GM18519 (cell line): Measurements from ENCODE around the gene GATC.
A peak's percentile ranks its signal among the peaks of the same experiment; 100 is the strongest.
"Not testable (repeated sequence)": the region's sequence is repeated elsewhere in the genome, so short reads cannot be mapped to it uniquely, and the experiment has no call there.

Experiments used
- ATAC-seq: cut with Tn5 transposase; IDR thresholded peaks from one replicate; pipeline ENCODE4 v1.9.1; 2021; ENCODE audit warnings: mild to moderate bottlenecking, moderate library complexity; ENCODE audit not compliant: unreplicated experiment, low FRiP score

Gene GATC

DNA sequence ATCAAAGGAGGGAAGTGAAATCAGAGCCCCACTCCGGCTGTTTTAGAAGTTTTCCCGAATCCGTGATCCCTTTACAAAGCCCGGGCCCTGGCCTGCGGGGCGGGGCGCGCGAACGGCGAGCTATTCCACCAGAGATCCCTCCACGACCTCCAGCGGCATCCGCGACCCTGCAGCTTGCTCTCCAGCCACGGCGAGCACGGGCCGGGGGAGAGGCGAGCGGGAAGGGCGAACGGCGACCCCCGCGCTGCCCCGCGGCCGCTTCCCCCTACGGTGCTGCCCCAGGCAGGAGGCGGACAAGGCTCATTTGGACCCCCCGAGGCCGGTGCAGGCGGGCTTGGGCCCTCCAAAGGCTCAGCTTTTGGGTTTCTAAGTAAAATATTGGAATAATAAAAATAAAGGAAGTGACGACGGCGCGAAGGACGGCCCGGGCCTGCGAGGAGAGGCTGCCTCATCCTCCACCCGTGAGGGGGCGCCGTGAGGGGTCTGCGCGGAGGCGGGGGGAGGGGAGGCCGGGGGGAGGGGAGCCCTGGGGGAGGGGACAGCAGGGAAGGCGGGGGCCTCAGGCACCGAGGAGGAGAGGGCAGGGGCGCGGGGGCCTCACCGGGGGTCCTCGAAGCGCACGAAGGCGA, 22.7 kb downstream of the GATC start:
- ATAC-seq, result no peak

DNA sequence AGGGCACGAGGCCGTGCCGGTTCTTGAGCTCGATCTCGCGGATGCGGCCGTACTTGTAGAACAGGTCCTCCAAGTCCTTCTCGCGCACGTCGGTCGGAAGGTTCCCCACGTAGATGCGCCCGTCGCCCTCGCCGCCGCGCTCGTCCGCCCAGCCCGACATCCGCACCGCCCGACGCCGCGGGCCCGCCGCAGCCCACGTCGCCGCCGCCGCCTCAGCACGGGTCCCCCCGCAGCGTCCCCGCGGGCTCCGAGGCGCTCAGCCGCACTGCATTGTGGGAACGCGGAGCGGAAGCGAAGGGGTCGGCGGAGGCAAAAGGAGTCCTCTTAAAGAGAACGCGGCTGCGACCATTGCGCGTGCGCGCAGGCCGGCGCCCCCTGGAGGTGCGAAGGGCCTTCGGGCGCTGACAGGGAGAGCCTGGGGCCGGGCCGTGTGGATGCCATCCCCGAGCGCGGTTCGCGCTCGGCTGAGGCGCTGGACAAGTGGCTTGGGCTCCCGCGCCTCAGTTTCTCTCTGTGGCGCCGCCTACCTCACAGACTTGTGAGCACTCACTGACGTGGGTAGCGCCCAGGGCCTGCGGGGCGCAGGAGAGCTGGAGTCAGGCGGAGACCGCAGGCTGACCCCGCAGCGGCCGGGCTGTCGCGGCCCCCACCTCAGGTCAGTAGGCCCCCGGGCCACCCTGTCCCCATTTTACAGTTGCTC, 23.4 kb downstream of the GATC start, which contains the start of gene SRSF9:
Gene SRSF9 (minus strand): TSS at position 299 of the 700 bp plus-strand sequence. CDS start 139 bp downstream, at position 160.
- peak; percentile 65 for ATAC-seq

GRCh38 chr12:120470150-120470784, 24.0 kb downstream of the GATC start:
- no peak for ATAC-seq

DNA sequence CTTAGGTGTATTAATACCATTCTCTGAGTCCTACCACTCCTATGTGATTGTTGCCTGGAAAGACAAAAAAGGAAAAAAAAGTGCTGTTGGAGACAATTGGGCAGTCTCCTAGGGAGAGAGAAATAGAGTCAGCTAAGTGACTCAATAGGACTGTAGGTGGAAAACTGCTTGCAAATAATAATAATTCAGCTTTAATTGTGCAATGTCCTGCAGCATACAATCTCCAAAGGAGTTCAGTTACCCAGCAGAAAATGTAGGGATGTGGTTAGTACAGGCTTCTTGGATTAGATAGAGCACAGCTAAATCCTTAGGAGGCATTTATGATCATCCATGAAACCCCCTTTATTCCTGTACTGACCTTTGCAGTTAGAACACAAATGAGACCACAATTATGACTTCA, 26.3 kb downstream of the GATC start:
- ATAC-seq, result no peak

- ATAC-seq, result no peak
These were observed 27.8 kb downstream of the GATC start for GRCh38 chr12:120473807-120474615.

GRCh38 chr12:120474616-120474960, 28.3 kb downstream of the GATC start:
- ATAC-seq, result no peak

DNA sequence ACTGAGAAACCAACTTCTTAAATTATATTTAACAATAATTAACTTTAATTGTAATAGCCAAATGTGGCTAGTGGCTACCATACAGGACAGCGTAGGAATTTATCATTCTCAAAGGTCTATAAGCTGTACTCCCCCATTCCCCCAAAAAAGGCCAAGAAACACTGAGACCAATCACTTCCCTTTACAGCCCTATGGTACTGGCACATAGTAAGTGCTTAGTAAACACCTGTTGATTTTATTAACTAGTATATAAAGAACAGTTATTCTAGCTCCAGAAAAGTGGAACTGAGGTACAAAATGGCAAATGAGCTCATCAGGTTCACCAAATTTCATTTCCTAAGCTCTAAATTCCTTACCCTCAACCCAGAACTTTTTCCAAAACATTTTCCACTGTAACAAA, 29.4 kb downstream of the GATC start:
- no peak for ATAC-seq

- ATAC-seq, result no peak
These were observed 33.2 kb downstream of the GATC start for GRCh38 chr12:120479458-120479857.

GRCh38 chr12:120480211-120480610, 34.0 kb downstream of the GATC start:
- no peak for ATAC-seq

DNA sequence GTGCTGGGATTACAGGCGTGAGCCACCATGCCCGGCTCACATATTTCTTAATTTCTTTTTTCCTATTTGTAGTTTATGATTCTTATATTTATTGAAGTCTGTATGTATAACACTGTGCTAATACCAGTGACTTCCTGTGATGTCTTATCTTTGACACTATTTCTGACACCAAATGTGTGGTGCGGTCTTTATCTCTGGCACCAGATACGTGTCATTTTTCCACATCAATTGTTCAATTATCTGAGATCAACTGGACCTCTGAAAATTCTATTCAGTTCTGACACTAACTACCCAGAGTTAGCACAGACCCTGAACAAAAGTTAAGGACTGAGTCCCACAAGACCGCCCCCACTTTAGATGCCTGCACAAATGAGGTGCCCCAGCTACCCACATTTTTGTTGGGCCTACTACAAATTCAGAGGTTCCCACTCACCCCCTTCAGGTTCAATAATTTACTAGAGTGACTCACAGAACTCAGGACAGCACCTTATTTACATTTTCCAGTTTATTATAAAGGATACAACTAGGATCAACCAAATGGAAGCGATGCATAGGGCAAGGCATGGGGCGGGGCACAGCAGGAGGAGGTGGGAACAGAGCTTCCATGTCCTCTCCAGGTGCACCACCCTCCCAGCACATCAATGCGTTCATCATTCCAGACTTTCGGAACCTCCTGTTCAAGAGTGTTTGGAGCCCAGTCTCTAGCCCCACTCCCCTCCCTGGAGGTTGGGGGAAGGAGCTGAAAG, 35.0 kb downstream of the GATC start:
- no peak for ATAC-seq

GRCh38 chr12:120483621-120484020, 37.4 kb downstream of the GATC start:
- ATAC-seq, result no peak

- ATAC-seq, result no peak
These were observed 40.0 kb downstream of the GATC start for GRCh38 chr12:120485961-120486881.

GRCh38 chr12:120487552-120487951, 41.3 kb downstream of the GATC start:
- ATAC-seq, result not testable (repeated sequence)

DNA sequence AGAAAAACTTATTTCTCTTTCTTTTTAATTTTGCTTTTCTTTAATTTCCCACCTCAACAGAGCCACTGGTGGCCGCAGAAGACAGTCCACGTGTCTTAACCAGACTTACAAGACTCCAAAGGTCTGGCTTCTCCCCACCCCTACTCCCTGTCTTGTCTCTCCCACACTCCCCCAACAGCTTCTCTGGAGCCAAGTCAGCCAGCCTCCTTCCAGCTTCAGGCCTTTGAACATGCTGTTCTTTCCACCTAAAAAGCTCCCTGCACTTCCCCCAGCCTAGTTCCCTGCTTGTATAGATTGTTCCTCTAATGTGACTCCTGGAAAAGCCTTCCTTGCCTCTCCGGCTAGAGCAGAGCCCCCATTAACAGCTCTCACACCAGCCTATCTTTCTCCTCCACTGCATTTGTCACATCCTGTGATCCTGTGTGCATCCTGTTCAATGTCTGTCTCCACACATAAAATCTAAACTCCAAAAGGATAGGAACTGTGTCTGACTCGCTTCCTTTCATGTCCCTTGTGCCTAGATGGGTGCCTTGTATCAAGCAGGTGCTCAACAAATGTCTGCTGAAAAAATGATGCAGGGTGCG, 41.9 kb downstream of the GATC start:
- no peak for ATAC-seq

- ATAC-seq, result no peak
These were observed 42.8 kb downstream of the GATC start for GRCh38 chr12:120489018-120489417.

GRCh38 chr12:120490325-120490724, 44.1 kb downstream of the GATC start:
- no peak for ATAC-seq

DNA sequence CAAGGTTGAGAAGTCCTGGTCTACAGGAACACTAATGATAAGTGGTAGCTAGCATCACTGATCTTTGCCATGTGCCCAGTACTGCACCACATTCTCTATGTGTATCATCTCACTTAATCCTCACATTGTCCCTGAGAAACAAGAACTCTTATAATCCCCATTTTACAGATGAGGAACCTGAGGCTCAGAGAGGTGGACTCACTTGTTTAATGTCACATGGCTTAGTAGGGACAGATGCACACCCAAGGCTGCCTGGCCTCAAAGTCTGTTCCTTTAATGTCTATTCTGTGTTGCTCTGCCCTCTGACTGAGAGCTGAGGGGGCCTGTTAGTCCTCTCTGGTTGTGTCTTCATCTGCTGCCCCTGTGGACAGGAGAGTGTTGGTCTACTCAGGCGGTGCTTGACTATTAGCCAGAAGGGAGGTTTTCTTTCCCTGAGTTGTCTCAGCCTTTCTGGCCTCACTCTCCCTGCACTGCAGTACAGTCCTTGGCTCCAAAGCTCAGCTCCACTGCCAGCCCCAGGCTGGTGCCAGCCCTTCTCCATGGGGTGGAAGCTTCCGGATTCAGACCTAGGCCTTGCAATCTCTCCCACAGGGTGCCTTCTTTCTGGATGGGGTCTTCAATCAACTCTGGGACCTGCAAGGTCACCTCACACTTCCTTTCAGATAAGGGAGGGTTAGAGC, 44.7 kb downstream of the GATC start:
- no peak for ATAC-seq

GRCh38 chr12:120495186-120495730, 49.0 kb downstream of the GATC start:
- ATAC-seq, result no peak
